GM23338 (cell line): ENCODE results near the gene NADK. TPM values are rescaled to one million over a fixed set of nuclear protein-coding genes. Genes with fewer than 3 reads are reported as not detected.

Experiments used
- ATAC-seq: fragments of 200-7000 bp; cut with Tn5 transposase; 3 replicates; pipeline ENCODE4 v1.9.1; 2020
- DNase-seq: peaks from one replicate; pipeline ENCODE4 v3.0.0-alpha.2; 2015; ENCODE audit warnings: low spot score
- H2AFZ ChIP-seq: fragments of 200-600 bp; sonication (generic); 2 replicates; pipeline ENCODE4 v1.8.0; 2016; ENCODE audit warnings: antibody characterized with exemption, mild to moderate bottlenecking, moderate library complexity
- H3F3A ChIP-seq: fragments of 200-600 bp; sonication (generic); replicated peaks from 2 replicates; pipeline ENCODE4 v1.8.0; 2017; ENCODE audit warnings: antibody characterized with exemption, mixed run types, low read depth
- H3K27ac ChIP-seq: fragments of 200-600 bp; sonication (generic); 2 replicates; pipeline ENCODE4 v1.6.1; 2016; ENCODE audit warnings: low read depth
- H3K27me3 ChIP-seq: fragments of 200-600 bp; sonication (generic); 2 replicates; pipeline ENCODE4 v1.8.0; 2016; ENCODE audit warnings: mild to moderate bottlenecking, mixed run types, moderate library complexity; ENCODE audit not compliant: insufficient read depth
- H3K36me3 ChIP-seq: fragments of 200-600 bp; sonication (generic); 2 replicates; pipeline ENCODE4 v1.8.0; 2016; ENCODE audit warnings: mild to moderate bottlenecking; ENCODE audit not compliant: insufficient read depth
- H3K4me1 ChIP-seq: fragments of 200-600 bp; sonication (generic); 2 replicates; pipeline ENCODE4 v1.8.0; 2016; ENCODE audit warnings: mild to moderate bottlenecking, moderate library complexity; ENCODE audit not compliant: insufficient read depth
- H3K4me2 ChIP-seq: fragments of 200-600 bp; sonication (generic); 2 replicates; pipeline ENCODE4 v1.7.1; 2017; ENCODE audit warnings: mixed run types
- H3K4me3 ChIP-seq: fragments of 200-600 bp; sonication (generic); 2 replicates; pipeline ENCODE4 v1.6.1; 2016; ENCODE audit warnings: mixed run types
- H3K79me2 ChIP-seq: fragments of 200-600 bp; sonication (generic); replicated peaks from 2 replicates; pipeline ENCODE4 v1.8.0; 2017; ENCODE audit warnings: mild to moderate bottlenecking; ENCODE audit not compliant: insufficient read depth
- H3K9me2 ChIP-seq: fragments of 200-600 bp; sonication (generic); 2 replicates; pipeline ENCODE4 v1.8.0; 2017; ENCODE audit not compliant: insufficient read depth
- H4K20me1 ChIP-seq: fragments of 200-600 bp; sonication (generic); replicated peaks from 2 replicates; pipeline ENCODE4 v1.8.0; 2017; ENCODE audit warnings: mild to moderate bottlenecking; ENCODE audit not compliant: insufficient read depth
- H3K27ac Mint-ChIP-seq: 2 replicates; pipeline ENCODE4 v1.8.0; 2020; ENCODE audit warnings: inconsistent platforms, mild to moderate bottlenecking, moderate library complexity, mixed read lengths
- H3K27me3 Mint-ChIP-seq: 3 replicates; pipeline ENCODE4 v1.8.0; 2022; ENCODE audit warnings: low read depth, mild to moderate bottlenecking, moderate library complexity, mixed read lengths, inconsistent platforms; ENCODE audit not compliant: insufficient read depth, poor library complexity
- H3K36me3 Mint-ChIP-seq: 3 replicates; pipeline ENCODE4 v1.8.0; 2021; ENCODE audit warnings: low read depth, mild to moderate bottlenecking, inconsistent platforms, moderate library complexity, mixed read lengths
- H3K4me1 Mint-ChIP-seq: 3 replicates; pipeline ENCODE4 v1.8.0; 2020; ENCODE audit warnings: mild to moderate bottlenecking, inconsistent platforms, mixed read lengths
- H3K4me3 Mint-ChIP-seq: 3 replicates; pipeline ENCODE4 v1.8.0; 2021; ENCODE audit warnings: moderate library complexity, mild to moderate bottlenecking, inconsistent platforms, mixed read lengths
- H3K9me3 Mint-ChIP-seq: 3 replicates; pipeline ENCODE4 v1.8.0; 2020; ENCODE audit warnings: moderate library complexity, mild to moderate bottlenecking, inconsistent platforms, mixed read lengths
- EZH2 ChIP-seq: fragments of 200-600 bp; sonication (generic); IDR thresholded peaks from one replicate; pipeline ENCODE4 v1.8.0; 2017; ENCODE audit warnings: antibody characterized with exemption, mild to moderate bottlenecking, low read depth; ENCODE audit not compliant: unreplicated experiment
- JUNB ChIP-seq: IDR thresholded peaks from one replicate; pipeline ENCODE4 v1.6.1; 2016; ENCODE audit warnings: antibody characterized with exemption; ENCODE audit not compliant: unreplicated experiment
- NANOG ChIP-seq: IDR thresholded peaks from 2 replicates; pipeline ENCODE4 v1.6.1; 2016; ENCODE audit warnings: antibody characterized with exemption, borderline replicate concordance
- POLR2AphosphoS5 ChIP-seq: IDR thresholded peaks from 2 replicates; pipeline ENCODE4 v1.6.1; 2016; ENCODE audit warnings: antibody characterized with exemption, low read depth
- STAT1 ChIP-seq: IDR thresholded peaks from one replicate; pipeline ENCODE4 v1.6.1; 2016; ENCODE audit warnings: antibody characterized with exemption; ENCODE audit not compliant: unreplicated experiment
- ZNF114 ChIP-seq: fragments of 250-450 bp; sonication (Bioruptor Pico); IDR thresholded peaks from 2 replicates; pipeline ENCODE4 v1.5.0; 2020; ENCODE audit warnings: mild to moderate bottlenecking, moderate library complexity
- ZNF331 ChIP-seq: fragments of 250-450 bp; sonication (Bioruptor Pico); IDR thresholded peaks from 2 replicates; pipeline ENCODE4 v1.5.0; 2020; ENCODE audit warnings: low read depth, mild to moderate bottlenecking, moderate library complexity
- polyA plus RNA-seq: library from polyadenylated mRNA; unstranded; fragments of >200 nt; fragmentation: Nextera tagmentation; extraction: Ambion mirVana; gene quantifications from 2 replicates; pipeline ENCODE4 v1.2.1, GENCODE V29; 2016
- total RNA-seq: library from RNA; depleted of rRNA; stranded (reverse); fragments of >200 nt; shearing (Covaris generic); gene quantifications from 2 replicates; pipeline ENCODE4 v1.2.3, GENCODE V29; 2014
- TF ChIP-seq, protein P1 (sequence below), 2 experiments: fragments of 200-600 bp in 1 of 2; sonication (generic) in 1 of 2; conservative IDR thresholded peaks; 2 replicates each; pipeline versions ENCODE4 v1.5.1 to v1.6.1; 2016 to 2017; ENCODE audit warnings: antibody characterized with exemption in 2 of 2, low read depth in 2 of 2, mild to moderate bottlenecking in 2 of 2, moderate library complexity in 1 of 2
- TF ChIP-seq, protein P2 (sequence below): fragments of 250-450 bp; sonication (Bioruptor Pico); IDR thresholded peaks from 2 replicates; pipeline ENCODE4 v1.5.0; 2020; ENCODE audit warnings: mild to moderate bottlenecking, moderate library complexity

Gene NADK
- total and polyA plus RNA-seq, 2 experiments from 2014 or later: 45.3 to 73.2 TPM

- no peaks in the 10 kb centered on the region for H3K9me2 ChIP-seq
- H3K27ac ChIP-seq: peak overlapping the region; percentile 14; the same call in 1 of the 2 replicates
- H3K4me2 ChIP-seq: no peak overlapping the region
- peaks cover 4% of the 10 kb centered on the region; the same call in 1 of the 2 replicates for H4K20me1 ChIP-seq
- TF ChIP-seq EZH2 (no peak), STAT1 (no peak), NANOG (no peak)
- TF ChIP-seq, protein P1, sequence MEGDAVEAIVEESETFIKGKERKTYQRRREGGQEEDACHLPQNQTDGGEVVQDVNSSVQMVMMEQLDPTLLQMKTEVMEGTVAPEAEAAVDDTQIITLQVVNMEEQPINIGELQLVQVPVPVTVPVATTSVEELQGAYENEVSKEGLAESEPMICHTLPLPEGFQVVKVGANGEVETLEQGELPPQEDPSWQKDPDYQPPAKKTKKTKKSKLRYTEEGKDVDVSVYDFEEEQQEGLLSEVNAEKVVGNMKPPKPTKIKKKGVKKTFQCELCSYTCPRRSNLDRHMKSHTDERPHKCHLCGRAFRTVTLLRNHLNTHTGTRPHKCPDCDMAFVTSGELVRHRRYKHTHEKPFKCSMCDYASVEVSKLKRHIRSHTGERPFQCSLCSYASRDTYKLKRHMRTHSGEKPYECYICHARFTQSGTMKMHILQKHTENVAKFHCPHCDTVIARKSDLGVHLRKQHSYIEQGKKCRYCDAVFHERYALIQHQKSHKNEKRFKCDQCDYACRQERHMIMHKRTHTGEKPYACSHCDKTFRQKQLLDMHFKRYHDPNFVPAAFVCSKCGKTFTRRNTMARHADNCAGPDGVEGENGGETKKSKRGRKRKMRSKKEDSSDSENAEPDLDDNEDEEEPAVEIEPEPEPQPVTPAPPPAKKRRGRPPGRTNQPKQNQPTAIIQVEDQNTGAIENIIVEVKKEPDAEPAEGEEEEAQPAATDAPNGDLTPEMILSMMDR (conservative IDR thresholded peaks at IDR 0.05; ENCODE audit: low read depth in 2 of 2): peak; percentile 11 to 38; a peak in 2 of 4 replicates
- H3F3A ChIP-seq: peaks cover 15% of the 10 kb centered on the region; the same call in 1 of the 2 replicates
- ATAC-seq (peak; percentile 7; the same call in 1 of the 3 replicates), DNase-seq (peak; percentile 19)
- H2AFZ ChIP-seq: no peak overlapping the region
- Mint-ChIP-seq H3K4me3 (no peak overlapping the region; the same call in 2 of the 3 replicates), H3K27ac (no peak overlapping the region), H3K9me3 (no peaks in the 10 kb centered on the region), H3K27me3 (peaks cover 9% of the 10 kb centered on the region), H3K36me3 (peaks cover 39% of the 10 kb centered on the region), H3K4me1 (peaks cover 10% of the 10 kb centered on the region)
- H3K27me3 ChIP-seq: no peaks in the 10 kb centered on the region
- H3K79me2 ChIP-seq: no peaks in the 10 kb centered on the region
- H3K36me3 ChIP-seq: peaks cover 4% of the 10 kb centered on the region; the same call in 1 of the 2 replicates
- H3K4me3 ChIP-seq: no peak overlapping the region
- H3K4me1 ChIP-seq: no peaks in the 10 kb centered on the region
Observed at GRCh38 chr1:1752636-1753606, 25.3 kb downstream of the NADK start.

GRCh38 chr1:1752190-1752589 lies 26.1 kb downstream of the NADK start:
- Mint-ChIP-seq H3K4me3 (no peak overlapping the region; the same call in 2 of the 3 replicates), H3K4me1 (peaks cover 10% of the 10 kb centered on the region), H3K36me3 (peaks cover 31% of the 10 kb centered on the region), H3K27ac (peak overlapping the region; percentile 16; the same call in 1 of the 2 replicates), H3K27me3 (peaks cover 8% of the 10 kb centered on the region), H3K9me3 (no peaks in the 10 kb centered on the region)
- Histone ChIP-seq H3K9me2 (no peaks in the 10 kb centered on the region), H3K27ac (peak overlapping the region; percentile 14; the same call in 1 of the 2 replicates), H3K27me3 (no peaks in the 10 kb centered on the region), H4K20me1 (no peaks in the 10 kb centered on the region; the same call in 1 of the 2 replicates), H3K79me2 (no peaks in the 10 kb centered on the region), H3K36me3 (peaks cover 4% of the 10 kb centered on the region; the same call in 1 of the 2 replicates), H3K4me3 (no peak overlapping the region), H3K4me1 (no peaks in the 10 kb centered on the region), H2AFZ (no peak overlapping the region), H3K4me2 (no peak overlapping the region), H3F3A (peaks cover 15% of the 10 kb centered on the region; the same call in 1 of the 2 replicates)
- no peak for ATAC-seq
- DNase-seq: no peak
- no peak for TF ChIP-seq ZNF114 (CRISPR knock-in tag)
- TF ChIP-seq, protein P1 (conservative IDR thresholded peaks at IDR 0.05; ENCODE audit: low read depth in 2 of 2): no peak
- no peak for TF ChIP-seq JUNB
- no peak for TF ChIP-seq EZH2
- TF ChIP-seq, protein P2, sequence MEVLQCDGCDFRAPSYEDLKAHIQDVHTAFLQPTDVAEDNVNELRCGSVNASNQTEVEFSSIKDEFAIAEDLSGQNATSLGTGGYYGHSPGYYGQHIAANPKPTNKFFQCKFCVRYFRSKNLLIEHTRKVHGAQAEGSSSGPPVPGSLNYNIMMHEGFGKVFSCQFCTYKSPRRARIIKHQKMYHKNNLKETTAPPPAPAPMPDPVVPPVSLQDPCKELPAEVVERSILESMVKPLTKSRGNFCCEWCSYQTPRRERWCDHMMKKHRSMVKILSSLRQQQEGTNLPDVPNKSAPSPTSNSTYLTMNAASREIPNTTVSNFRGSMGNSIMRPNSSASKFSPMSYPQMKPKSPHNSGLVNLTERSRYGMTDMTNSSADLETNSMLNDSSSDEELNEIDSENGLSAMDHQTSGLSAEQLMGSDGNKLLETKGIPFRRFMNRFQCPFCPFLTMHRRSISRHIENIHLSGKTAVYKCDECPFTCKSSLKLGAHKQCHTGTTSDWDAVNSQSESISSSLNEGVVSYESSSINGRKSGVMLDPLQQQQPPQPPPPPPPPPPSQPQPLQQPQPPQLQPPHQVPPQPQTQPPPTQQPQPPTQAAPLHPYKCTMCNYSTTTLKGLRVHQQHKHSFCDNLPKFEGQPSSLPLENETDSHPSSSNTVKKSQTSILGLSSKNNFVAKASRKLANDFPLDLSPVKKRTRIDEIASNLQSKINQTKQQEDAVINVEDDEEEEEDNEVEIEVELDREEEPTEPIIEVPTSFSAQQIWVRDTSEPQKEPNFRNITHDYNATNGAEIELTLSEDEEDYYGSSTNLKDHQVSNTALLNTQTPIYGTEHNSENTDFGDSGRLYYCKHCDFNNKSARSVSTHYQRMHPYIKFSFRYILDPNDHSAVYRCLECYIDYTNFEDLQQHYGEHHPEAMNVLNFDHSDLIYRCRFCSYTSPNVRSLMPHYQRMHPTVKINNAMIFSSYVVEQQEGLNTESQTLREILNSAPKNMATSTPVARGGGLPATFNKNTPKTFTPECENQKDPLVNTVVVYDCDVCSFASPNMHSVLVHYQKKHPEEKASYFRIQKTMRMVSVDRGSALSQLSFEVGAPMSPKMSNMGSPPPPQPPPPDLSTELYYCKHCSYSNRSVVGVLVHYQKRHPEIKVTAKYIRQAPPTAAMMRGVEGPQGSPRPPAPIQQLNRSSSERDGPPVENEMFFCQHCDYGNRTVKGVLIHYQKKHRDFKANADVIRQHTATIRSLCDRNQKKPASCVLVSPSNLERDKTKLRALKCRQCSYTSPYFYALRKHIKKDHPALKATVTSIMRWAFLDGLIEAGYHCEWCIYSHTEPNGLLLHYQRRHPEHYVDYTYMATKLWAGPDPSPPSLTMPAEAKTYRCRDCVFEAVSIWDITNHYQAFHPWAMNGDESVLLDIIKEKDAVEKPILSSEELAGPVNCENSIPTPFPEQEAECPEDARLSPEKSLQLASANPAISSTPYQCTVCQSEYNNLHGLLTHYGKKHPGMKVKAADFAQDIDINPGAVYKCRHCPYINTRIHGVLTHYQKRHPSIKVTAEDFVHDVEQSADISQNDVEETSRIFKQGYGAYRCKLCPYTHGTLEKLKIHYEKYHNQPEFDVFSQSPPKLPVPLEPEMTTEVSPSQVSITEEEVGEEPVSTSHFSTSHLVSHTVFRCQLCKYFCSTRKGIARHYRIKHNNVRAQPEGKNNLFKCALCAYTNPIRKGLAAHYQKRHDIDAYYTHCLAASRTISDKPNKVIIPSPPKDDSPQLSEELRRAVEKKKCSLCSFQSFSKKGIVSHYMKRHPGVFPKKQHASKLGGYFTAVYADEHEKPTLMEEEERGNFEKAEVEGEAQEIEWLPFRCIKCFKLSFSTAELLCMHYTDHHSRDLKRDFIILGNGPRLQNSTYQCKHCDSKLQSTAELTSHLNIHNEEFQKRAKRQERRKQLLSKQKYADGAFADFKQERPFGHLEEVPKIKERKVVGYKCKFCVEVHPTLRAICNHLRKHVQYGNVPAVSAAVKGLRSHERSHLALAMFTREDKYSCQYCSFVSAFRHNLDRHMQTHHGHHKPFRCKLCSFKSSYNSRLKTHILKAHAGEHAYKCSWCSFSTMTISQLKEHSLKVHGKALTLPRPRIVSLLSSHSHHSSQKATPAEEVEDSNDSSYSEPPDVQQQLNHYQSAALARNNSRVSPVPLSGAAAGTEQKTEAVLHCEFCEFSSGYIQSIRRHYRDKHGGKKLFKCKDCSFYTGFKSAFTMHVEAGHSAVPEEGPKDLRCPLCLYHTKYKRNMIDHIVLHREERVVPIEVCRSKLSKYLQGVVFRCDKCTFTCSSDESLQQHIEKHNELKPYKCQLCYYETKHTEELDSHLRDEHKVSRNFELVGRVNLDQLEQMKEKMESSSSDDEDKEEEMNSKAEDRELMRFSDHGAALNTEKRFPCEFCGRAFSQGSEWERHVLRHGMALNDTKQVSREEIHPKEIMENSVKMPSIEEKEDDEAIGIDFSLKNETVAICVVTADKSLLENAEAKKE (CRISPR knock-in tag): no peak
- TF ChIP-seq ZNF331: no peak
- TF ChIP-seq STAT1: no peak
- TF ChIP-seq POLR2AphosphoS5: no peak
